ENCODE measurements around the gene CHAF1B.

The CHAF1B gene

DNA sequence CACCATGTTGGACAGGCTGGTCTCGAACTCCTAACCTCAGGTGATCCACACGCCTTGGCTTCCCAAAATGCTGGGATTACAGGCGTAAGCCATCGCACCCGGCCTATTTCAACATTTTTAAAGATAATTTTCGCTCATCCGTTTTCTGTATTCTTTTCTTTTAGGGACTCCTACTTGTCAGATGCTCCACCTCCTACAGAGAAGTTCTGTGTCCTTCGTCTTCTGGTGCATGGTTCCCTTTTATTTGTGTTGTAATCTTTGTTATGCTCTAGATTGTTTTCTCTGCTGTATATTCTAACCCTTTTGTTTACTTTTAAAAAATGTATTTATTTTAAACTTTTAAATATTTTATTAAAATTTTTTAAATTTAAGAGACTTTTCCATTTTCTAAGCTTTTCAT lies 66.3 kb downstream of the CHAF1B start:
- TF ChIP-seq, protein P1, sequence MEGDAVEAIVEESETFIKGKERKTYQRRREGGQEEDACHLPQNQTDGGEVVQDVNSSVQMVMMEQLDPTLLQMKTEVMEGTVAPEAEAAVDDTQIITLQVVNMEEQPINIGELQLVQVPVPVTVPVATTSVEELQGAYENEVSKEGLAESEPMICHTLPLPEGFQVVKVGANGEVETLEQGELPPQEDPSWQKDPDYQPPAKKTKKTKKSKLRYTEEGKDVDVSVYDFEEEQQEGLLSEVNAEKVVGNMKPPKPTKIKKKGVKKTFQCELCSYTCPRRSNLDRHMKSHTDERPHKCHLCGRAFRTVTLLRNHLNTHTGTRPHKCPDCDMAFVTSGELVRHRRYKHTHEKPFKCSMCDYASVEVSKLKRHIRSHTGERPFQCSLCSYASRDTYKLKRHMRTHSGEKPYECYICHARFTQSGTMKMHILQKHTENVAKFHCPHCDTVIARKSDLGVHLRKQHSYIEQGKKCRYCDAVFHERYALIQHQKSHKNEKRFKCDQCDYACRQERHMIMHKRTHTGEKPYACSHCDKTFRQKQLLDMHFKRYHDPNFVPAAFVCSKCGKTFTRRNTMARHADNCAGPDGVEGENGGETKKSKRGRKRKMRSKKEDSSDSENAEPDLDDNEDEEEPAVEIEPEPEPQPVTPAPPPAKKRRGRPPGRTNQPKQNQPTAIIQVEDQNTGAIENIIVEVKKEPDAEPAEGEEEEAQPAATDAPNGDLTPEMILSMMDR (IDR thresholded peaks at IDR 0.05; ENCODE audit: borderline replicate concordance, insufficient read depth, low read depth, low read length) = no peak
- H3K4me3 ChIP-seq (ENCODE audit: low read depth, low read length) = no peak overlapping the region

DNA sequence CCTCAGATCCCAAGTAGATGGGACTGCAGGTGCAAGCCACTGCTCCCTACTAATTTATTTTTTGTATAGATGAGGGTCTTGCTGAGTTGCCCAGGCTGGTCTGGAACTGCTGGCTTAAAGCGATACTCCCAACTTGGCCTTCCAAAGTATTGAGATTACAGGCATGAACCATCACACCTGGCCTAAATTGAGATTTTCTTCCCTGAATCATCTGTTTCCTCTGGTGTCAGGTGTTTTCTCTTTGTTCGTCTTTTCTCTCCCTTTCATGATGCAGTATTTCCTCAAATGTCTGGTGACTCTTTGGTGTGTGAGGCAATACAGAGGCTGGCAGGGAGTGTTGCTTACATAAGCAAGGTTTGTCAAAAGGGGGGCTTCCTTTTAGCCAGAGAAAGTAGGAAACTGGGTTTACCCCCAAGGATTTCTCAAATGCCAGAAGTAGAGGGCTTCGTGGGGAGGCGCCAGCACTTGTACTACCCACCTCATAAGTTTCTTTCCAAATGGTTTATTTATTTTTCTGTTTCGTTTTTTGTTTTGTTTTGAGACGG lies 67.2 kb downstream of the CHAF1B start:
- no peak overlapping the region for H3K4me3 ChIP-seq (ENCODE audit: low read depth, low read length)
- TF ChIP-seq, protein P1 (IDR thresholded peaks at IDR 0.05; ENCODE audit: borderline replicate concordance, insufficient read depth, low read depth, low read length) = no peak

DNA sequence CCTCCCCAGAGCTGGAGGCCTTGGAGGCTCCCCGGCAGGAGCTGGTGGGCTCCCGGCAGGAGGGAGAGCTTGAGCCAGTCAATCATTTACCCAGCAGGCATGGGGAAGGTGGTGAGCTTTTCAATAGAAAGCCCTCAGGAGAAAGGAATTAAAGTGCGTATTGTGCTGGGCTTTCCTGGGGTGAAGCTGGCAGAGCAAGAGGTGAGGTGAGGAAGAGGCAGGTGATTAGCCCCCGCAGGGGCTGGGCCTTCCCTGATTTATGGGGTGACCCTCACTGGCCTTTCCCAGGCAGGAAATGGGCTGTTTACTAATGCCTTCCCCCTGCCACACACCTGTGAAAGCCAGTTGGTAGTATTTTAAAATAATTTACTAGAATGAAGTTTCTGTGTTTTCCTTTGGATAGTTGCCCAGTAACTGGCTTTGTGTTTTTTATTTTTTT lies 68.9 kb downstream of the CHAF1B start:
- TF ChIP-seq, protein P1 (IDR thresholded peaks at IDR 0.05; ENCODE audit: borderline replicate concordance, insufficient read depth, low read depth, low read length) = no peak

DNA sequence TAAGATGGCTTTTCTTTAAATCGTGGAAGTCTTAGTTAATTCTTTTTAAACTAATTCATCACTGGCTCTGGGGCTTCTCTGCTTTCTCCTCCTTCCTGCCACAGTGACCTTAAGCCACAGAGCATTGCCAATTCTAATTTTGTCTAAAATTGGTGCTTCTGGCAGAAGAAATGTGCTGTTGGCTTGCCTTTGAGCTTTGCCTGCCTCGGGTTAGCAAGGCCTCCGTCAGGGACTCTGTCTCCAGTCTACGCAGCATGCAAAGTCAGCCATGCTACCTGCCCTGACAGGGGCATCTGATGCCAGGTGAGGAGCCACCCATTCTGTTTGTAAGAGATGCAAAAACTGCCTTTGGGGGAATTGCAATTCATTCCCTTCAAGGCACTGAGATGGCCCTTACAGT lies 69.5 kb downstream of the CHAF1B start:
- TF ChIP-seq, protein P1 (IDR thresholded peaks at IDR 0.05; ENCODE audit: borderline replicate concordance, insufficient read depth, low read depth, low read length) = no peak
- H3K4me3 ChIP-seq (ENCODE audit: low read depth, low read length) = no peak overlapping the region

More for the DNA sequence above, 68.9 kb downstream of the CHAF1B start:
- no peak overlapping the region for H3K4me3 ChIP-seq (ENCODE audit: low read depth, low read length)

DNA sequence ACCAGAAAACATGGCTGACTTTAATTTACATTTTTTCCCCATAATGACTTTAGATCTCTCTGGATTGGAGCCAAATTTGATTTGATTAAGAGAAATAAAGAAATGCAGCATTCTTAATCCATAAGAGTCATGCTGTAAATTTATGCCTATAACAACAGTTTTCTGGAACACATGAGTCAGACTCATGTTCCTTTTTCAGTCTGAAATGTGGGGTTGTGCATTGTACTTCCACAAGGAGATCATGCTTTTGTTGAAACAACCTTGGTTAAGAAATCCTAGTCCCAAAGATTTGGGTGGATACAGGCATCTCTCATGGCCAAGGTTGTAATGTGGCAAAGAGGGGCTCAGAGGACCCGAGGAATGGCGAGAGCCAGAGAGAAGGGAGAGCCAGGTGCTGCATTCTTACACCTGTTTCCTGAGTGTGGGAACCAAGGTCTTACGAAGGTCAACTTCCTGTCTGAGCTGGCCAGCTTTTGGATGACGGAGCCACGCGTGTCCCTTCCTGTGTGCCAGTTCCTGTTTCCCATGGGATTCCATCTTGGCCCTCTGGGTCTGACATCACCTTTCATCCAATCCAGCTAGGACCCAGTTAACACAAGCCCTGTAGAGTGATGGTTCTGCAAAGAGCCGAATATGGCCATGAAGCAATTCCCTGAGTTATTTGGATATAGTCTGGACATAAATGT lies 71.7 kb downstream of the CHAF1B start:
- TF ChIP-seq, protein P1 (IDR thresholded peaks at IDR 0.05; ENCODE audit: borderline replicate concordance, insufficient read depth, low read depth, low read length) = no peak
- H3K4me3 ChIP-seq (ENCODE audit: low read depth, low read length) = no peak overlapping the region

DNA sequence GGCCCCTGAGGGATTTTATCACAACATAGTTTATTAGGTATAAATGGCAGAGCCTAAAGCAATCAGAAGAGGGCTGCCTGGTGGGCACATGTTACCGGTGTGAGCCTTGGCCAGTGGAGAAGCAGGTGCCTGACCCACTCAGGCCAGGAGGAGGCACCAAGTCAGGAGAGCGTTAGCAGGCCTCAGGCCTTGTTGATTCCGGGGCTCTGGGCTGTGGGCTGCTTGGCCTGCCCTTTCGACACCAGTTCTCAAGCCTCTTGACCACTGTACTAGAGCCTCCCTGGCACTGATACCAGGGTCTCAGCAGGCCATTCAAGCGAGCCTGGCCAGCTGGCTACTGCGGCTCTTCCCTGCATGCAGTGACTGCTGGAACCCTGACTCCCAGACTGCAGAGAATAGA lies 73.9 kb downstream of the CHAF1B start:
- TF ChIP-seq, protein P1 (IDR thresholded peaks at IDR 0.05; ENCODE audit: borderline replicate concordance, insufficient read depth, low read depth, low read length) = no peak
- no peak overlapping the region for H3K4me3 ChIP-seq (ENCODE audit: low read depth, low read length)

DNA sequence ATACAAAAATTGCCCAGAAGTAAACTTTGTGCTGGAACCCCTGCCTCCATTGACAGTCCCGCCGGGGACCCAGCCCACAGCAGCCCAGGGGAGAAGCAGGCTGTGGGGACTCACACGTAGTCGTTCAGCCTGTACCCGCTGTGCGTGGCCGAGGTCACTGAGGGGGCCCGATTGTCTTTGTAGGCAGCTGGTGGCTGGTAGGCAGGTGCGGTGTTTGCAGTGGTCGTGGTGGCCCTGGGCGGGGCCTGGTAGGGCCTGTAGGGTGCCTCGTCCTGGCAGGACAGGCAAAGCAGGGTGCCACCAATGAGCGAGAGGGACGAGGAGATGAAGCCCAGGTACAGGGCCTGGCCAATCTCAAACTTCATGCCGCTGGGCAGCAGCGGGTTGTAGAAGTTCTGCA lies 75.7 kb downstream of the CHAF1B start:
- H3K4me3 ChIP-seq (ENCODE audit: low read depth, low read length) = no peak overlapping the region
- TF ChIP-seq, protein P1 (IDR thresholded peaks at IDR 0.05; ENCODE audit: borderline replicate concordance, insufficient read depth, low read depth, low read length) = no peak
